ENCODE results near the gene CDKAL1. TPM values are rescaled to one million over a fixed set of nuclear protein-coding genes. Genes with fewer than 3 reads are reported as not detected.
A peak's percentile ranks its signal among the peaks of the same experiment; 100 is the strongest.

Gene CDKAL1
- total RNA-seq, 1 donor from 2014 or later = 24.8 TPM

DNA sequence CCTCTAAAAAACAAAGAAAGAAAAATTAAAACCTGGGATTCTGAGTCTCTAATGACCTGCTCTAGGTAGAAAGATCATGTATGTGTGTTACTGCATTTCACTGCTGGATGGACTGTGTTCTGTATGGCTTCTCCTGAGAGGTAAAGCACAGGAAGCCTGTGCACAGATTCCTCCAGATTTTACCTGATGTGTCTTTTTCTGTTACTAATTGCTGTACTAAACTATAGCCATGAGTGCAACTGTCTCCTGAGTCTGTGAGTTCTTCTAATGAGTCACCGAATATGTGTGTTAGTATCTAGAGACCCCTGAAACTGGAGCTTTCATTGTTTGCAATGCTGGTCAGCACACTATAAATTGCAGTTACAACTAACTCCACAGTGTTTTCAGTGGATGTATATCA is 270.8 kb downstream of the CDKAL1 start:
- peaks cover 13% of the 10 kb centered on the region for H3K36me3 Mint-ChIP-seq (ENCODE audit: unreplicated experiment)
- H3K27ac Mint-ChIP-seq (ENCODE audit: unreplicated experiment) = peak overlapping the region; percentile 41
- no peak overlapping the region for H3K4me3 Mint-ChIP-seq (ENCODE audit: unreplicated experiment)
- no peak for DNase-seq
- H3K27me3 Mint-ChIP-seq (ENCODE audit: unreplicated experiment) = no peaks in the 10 kb centered on the region
- peaks cover 9% of the 10 kb centered on the region for H3K4me1 Mint-ChIP-seq (ENCODE audit: low read depth, unreplicated experiment)
- TF ChIP-seq, protein P1, sequence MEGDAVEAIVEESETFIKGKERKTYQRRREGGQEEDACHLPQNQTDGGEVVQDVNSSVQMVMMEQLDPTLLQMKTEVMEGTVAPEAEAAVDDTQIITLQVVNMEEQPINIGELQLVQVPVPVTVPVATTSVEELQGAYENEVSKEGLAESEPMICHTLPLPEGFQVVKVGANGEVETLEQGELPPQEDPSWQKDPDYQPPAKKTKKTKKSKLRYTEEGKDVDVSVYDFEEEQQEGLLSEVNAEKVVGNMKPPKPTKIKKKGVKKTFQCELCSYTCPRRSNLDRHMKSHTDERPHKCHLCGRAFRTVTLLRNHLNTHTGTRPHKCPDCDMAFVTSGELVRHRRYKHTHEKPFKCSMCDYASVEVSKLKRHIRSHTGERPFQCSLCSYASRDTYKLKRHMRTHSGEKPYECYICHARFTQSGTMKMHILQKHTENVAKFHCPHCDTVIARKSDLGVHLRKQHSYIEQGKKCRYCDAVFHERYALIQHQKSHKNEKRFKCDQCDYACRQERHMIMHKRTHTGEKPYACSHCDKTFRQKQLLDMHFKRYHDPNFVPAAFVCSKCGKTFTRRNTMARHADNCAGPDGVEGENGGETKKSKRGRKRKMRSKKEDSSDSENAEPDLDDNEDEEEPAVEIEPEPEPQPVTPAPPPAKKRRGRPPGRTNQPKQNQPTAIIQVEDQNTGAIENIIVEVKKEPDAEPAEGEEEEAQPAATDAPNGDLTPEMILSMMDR (IDR thresholded peaks at IDR 0.05; ENCODE audit: partially characterized antibody, unreplicated experiment) = no peak
- no peaks in the 10 kb centered on the region for H3K9me3 Mint-ChIP-seq (ENCODE audit: unreplicated experiment)

DNA sequence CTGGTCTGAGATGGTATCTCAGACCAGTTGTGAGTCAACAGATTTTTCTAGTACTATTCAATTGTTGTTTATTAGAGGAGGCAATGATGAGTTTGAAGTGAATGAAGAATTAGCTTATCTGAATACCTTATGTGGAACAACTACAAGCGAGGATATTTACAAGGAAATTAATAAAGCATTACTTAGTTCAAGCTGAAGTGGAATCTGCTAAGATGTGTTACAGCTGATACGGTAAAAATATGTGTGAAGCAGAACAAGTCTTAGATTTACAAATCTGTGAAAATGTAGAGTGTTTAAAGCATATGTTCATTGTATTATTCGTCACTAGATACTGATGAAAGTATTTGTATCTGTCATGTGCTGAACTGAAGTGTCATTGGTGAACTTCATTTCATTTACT is 272.4 kb downstream of the CDKAL1 start:
- Mint-ChIP-seq H3K27ac (ENCODE audit: unreplicated experiment) (no peak overlapping the region), H3K4me3 (ENCODE audit: unreplicated experiment) (no peak overlapping the region), H3K9me3 (ENCODE audit: unreplicated experiment) (peaks cover 4% of the 10 kb centered on the region), H3K27me3 (ENCODE audit: unreplicated experiment) (peaks cover 2% of the 10 kb centered on the region), H3K4me1 (ENCODE audit: low read depth, unreplicated experiment) (peaks cover 25% of the 10 kb centered on the region), H3K36me3 (ENCODE audit: unreplicated experiment) (peaks cover 13% of the 10 kb centered on the region)
- TF ChIP-seq, protein P1 (IDR thresholded peaks at IDR 0.05; ENCODE audit: partially characterized antibody, unreplicated experiment) = no peak
- DNase-seq = no peak

DNA sequence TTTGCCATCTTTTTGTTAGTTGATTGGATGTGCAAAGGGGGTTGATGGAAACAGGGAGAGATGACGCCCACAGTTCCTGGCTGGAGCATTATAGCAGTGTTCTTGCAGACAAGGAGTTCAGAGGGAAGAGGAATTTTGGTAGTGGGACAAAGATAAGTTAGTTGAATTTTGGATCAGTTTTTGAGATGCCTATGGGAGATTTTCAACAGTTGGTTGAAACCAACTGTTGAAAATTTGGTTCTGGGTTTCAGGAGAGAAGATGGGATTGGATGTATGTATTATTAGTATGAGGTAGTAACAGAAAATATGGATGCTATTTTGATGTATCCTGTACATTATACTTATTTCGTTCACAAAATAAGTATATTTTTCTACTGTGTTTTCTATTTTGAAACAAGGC is 274.2 kb downstream of the CDKAL1 start:
- TF ChIP-seq, protein P1 (IDR thresholded peaks at IDR 0.05; ENCODE audit: partially characterized antibody, unreplicated experiment) = no peak
- DNase-seq = no peak
- no peak overlapping the region for H3K4me3 Mint-ChIP-seq (ENCODE audit: unreplicated experiment)
- peaks cover 13% of the 10 kb centered on the region for H3K36me3 Mint-ChIP-seq (ENCODE audit: unreplicated experiment)
- peaks cover 5% of the 10 kb centered on the region for H3K9me3 Mint-ChIP-seq (ENCODE audit: unreplicated experiment)
- peaks cover 2% of the 10 kb centered on the region for H3K27me3 Mint-ChIP-seq (ENCODE audit: unreplicated experiment)
- H3K4me1 Mint-ChIP-seq (ENCODE audit: low read depth, unreplicated experiment) = peaks cover 31% of the 10 kb centered on the region
- H3K27ac Mint-ChIP-seq (ENCODE audit: unreplicated experiment) = no peak overlapping the region

DNA sequence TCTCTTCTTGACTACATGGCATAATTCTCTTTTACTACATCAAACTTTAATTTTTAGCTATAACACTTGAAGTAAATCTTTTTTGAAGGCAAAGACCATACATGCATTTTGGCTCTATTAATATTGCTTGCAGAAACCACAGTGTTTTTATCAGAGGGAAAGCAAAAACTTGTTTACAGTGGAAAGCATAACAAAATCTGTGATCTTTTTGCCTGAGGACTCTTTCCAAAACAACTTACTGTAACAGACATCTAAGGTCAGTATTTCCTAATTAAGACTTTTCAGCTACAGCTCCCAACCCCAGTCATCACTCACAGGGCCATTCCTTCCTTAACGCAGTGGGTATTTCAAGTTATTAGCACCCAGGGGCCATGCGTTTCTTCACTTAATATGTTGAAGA is 274.7 kb downstream of the CDKAL1 start:
- H3K4me1 Mint-ChIP-seq (ENCODE audit: low read depth, unreplicated experiment) = peaks cover 31% of the 10 kb centered on the region
- peaks cover 2% of the 10 kb centered on the region for H3K27me3 Mint-ChIP-seq (ENCODE audit: unreplicated experiment)
- H3K36me3 Mint-ChIP-seq (ENCODE audit: unreplicated experiment) = peaks cover 13% of the 10 kb centered on the region
- no peak overlapping the region for H3K4me3 Mint-ChIP-seq (ENCODE audit: unreplicated experiment)
- TF ChIP-seq, protein P1 (IDR thresholded peaks at IDR 0.05; ENCODE audit: partially characterized antibody, unreplicated experiment) = no peak
- H3K27ac Mint-ChIP-seq (ENCODE audit: unreplicated experiment) = no peak overlapping the region
- no peak for DNase-seq
- H3K9me3 Mint-ChIP-seq (ENCODE audit: unreplicated experiment) = peaks cover 6% of the 10 kb centered on the region

DNA sequence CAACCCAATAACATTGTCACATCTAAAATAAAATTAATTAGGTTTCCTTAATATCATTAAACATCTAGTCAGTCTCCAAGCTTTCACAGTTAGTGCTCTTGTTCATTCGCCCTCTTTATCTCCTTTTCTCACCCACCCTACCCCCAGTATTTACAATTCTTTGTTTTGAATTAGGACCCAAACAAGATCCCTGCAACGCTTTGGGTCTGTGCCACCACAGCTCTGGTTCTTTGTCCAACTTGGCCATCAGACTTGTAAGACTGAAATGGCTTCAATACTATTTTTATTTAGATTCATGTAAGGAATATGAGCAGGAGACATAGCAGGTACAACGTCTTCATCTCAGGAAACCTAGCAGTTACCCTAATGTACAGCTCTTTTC is 276.5 kb downstream of the CDKAL1 start:
- Mint-ChIP-seq H3K36me3 (ENCODE audit: unreplicated experiment) (peaks cover 14% of the 10 kb centered on the region), H3K9me3 (ENCODE audit: unreplicated experiment) (peaks cover 6% of the 10 kb centered on the region), H3K27ac (ENCODE audit: unreplicated experiment) (peak overlapping the region; percentile 96), H3K4me3 (ENCODE audit: unreplicated experiment) (peak overlapping the region; percentile 48), H3K4me1 (ENCODE audit: low read depth, unreplicated experiment) (peaks cover 31% of the 10 kb centered on the region), H3K27me3 (ENCODE audit: unreplicated experiment) (peaks cover 2% of the 10 kb centered on the region)
- no peak for DNase-seq
- TF ChIP-seq, protein P1 (IDR thresholded peaks at IDR 0.05; ENCODE audit: partially characterized antibody, unreplicated experiment) = no peak

Data from glutamatergic neuron (in vitro differentiated cells).